ENCODE measurements around the gene LRP1. TPM values are rescaled to one million over a fixed set of nuclear protein-coding genes. Genes with fewer than 3 reads are reported as not detected.
A peak's percentile ranks its signal among the peaks of the same experiment; 100 is the strongest.

LRP1 gene
- total and polyA plus RNA-seq, 2 experiments from 2014 or later, result 26.6 to 145 TPM

GRCh38 chr12:57181072-57181471, 52.8 kb downstream of the LRP1 start:
- peaks cover 24% of the 10 kb centered on the region for H3K36me3 ChIP-seq (ENCODE audit: insufficient read depth)
- H3K79me2 ChIP-seq (replicated peaks; ENCODE audit: insufficient read depth), result no peaks in the 10 kb centered on the region; the same call in 1 of the 2 replicates
- peaks cover 24% of the 10 kb centered on the region for H3K27me3 Mint-ChIP-seq (ENCODE audit: insufficient read depth, low read depth, poor library complexity)
- no peak overlapping the region for H3K4me3 Mint-ChIP-seq
- peaks cover 5% of the 10 kb centered on the region; the same call in 2 of the 3 replicates for H3K4me1 Mint-ChIP-seq
- ATAC-seq (no peak), DNase-seq (ENCODE audit: low spot score) (no peak)
- peak overlapping the region; percentile 34 for H3K27ac Mint-ChIP-seq
- no peaks in the 10 kb centered on the region for H3K9me2 ChIP-seq (ENCODE audit: insufficient read depth)
- peaks cover 29% of the 10 kb centered on the region for H3F3A ChIP-seq (replicated peaks; ENCODE audit: low read depth)
- TF ChIP-seq CTCF (conservative IDR thresholded peaks at IDR 0.05; ENCODE audit: low read depth in 2 of 2) (no peak), ZNF114 (CRISPR knock-in tag; IDR thresholded peaks at IDR 0.05) (no peak), ZNF462 (CRISPR knock-in tag; IDR thresholded peaks at IDR 0.05) (no peak), CREB1 (CRISPR knock-in tag; IDR thresholded peaks at IDR 0.05; ENCODE audit: low read depth) (no peak), NANOG (IDR thresholded peaks at IDR 0.05; ENCODE audit: borderline replicate concordance) (no peak)
- H3K4me2 ChIP-seq, result no peak overlapping the region
- H3K36me3 Mint-ChIP-seq (ENCODE audit: low read depth), result peaks cover 90% of the 10 kb centered on the region
- H2AFZ ChIP-seq, result no peak overlapping the region
- H4K20me1 ChIP-seq (replicated peaks; ENCODE audit: insufficient read depth), result peaks cover 5% of the 10 kb centered on the region; the same call in 1 of the 2 replicates
- H3K4me3 ChIP-seq, result no peak overlapping the region
- no peaks in the 10 kb centered on the region for H3K4me1 ChIP-seq (ENCODE audit: insufficient read depth)
- 0 out of 2 replicates have a peak overlapping the region, but pooled peaks have one; percentile 9 for H3K27ac ChIP-seq (ENCODE audit: low read depth)
- H3K9me3 Mint-ChIP-seq, result no peaks in the 10 kb centered on the region
- no peaks in the 10 kb centered on the region for H3K27me3 ChIP-seq (ENCODE audit: insufficient read depth)
